Keratinocyte (primary cell): ENCODE data around the gene CELSR3.

Source experiments
- CTCF ChIP-seq, 3 experiments: IDR thresholded peaks in 1 of 3; conservative IDR thresholded peaks in 1 of 3; optimal IDR thresholded peaks in 1 of 3; 2 replicates in 2 of 3; 3 replicates in 1 of 3; pipeline versions ENCODE3 to v1.5.1; 2011; ENCODE audit warnings: low read length in 3 of 3, mild to moderate bottlenecking in 3 of 3, moderate library complexity in 2 of 3, control low read depth in 1 of 3, inconsistent platforms in 1 of 3; ENCODE audit not compliant: insufficient read depth in 2 of 3; ENCODE audit errors: extremely low read depth in 1 of 3
- EZH2 ChIP-seq: IDR thresholded peaks from one replicate; pipeline ENCODE4 v1.6.1; 2012; ENCODE audit warnings: inconsistent platforms, mild to moderate bottlenecking, low read length, moderate library complexity

- TF ChIP-seq CTCF (optimal IDR thresholded peaks at IDR 0.05 in 1 of 3, IDR thresholded peaks at IDR 0.05 in 1 of 3, conservative IDR thresholded peaks at IDR 0.05 in 1 of 3; ENCODE audit: extremely low read depth in 1 of 3, insufficient read depth in 2 of 3, low read length in 3 of 3) (no peak), EZH2 (no peak)
These were observed 2.2 kb upstream of the CELSR3 start for GRCh38 chr3:48664929-48665328.
